M059J (cell line): Measurements from ENCODE around the gene PALD1. TPM values are rescaled to one million over a fixed set of nuclear protein-coding genes. Genes with fewer than 3 reads are reported as not detected.
"Not testable (repeated sequence)": the region's sequence is repeated elsewhere in the genome, so short reads cannot be mapped to it uniquely, and the experiment has no call there.

Experiments used
- DNase-seq: peaks from one replicate; pipeline ENCODE4 v3.0.0-alpha.2; 2012; ENCODE audit warnings: low read depth
- total RNA-seq: library from RNA; depleted of rRNA; stranded (reverse); fragments of >200 nt; shearing (Covaris generic); gene quantifications from 2 replicates; pipeline ENCODE4 v1.2.3, GENCODE V29; 2014

PALD1 gene
- total RNA-seq, 1 experiment from 2014 or later: 0.20 TPM

GRCh38 chr10:70481831-70482530 lies 3.4 kb downstream of the PALD1 start:
- DNase-seq: no peak

- no peak for DNase-seq
Observed at GRCh38 chr10:70482982-70483760, 4.6 kb downstream of the PALD1 start.

- not testable (repeated sequence) for DNase-seq
Observed at GRCh38 chr10:70483872-70484271, 5.3 kb downstream of the PALD1 start.

- no peak for DNase-seq
Observed at GRCh38 chr10:70487824-70488223, 9.3 kb downstream of the PALD1 start.

GRCh38 chr10:70490142-70490541 lies 11.6 kb downstream of the PALD1 start:
- no peak for DNase-seq

- DNase-seq: no peak
Observed at GRCh38 chr10:70491614-70492013, 13.0 kb downstream of the PALD1 start.

GRCh38 chr10:70492786-70493659 lies 14.5 kb downstream of the PALD1 start:
- peak; percentile 52 for DNase-seq

GRCh38 chr10:70493660-70494234 lies 15.2 kb downstream of the PALD1 start:
- DNase-seq: no peak

- DNase-seq: no peak
Observed at GRCh38 chr10:70494536-70494935, 16.0 kb downstream of the PALD1 start.

- DNase-seq: no peak
Observed at GRCh38 chr10:70494966-70495365, 16.4 kb downstream of the PALD1 start.

GRCh38 chr10:70495691-70496261 lies 17.2 kb downstream of the PALD1 start:
- DNase-seq: no peak

- DNase-seq: no peak
Observed at GRCh38 chr10:70496341-70497119, 18.0 kb downstream of the PALD1 start.

GRCh38 chr10:70497120-70497545 lies 18.6 kb downstream of the PALD1 start:
- no peak for DNase-seq

GRCh38 chr10:70498970-70499835 lies 20.6 kb downstream of the PALD1 start:
- DNase-seq: no peak

GRCh38 chr10:70499836-70500167 lies 21.2 kb downstream of the PALD1 start:
- DNase-seq: no peak

GRCh38 chr10:70500368-70500767 lies 21.8 kb downstream of the PALD1 start:
- no peak for DNase-seq

GRCh38 chr10:70500812-70501301 lies 22.3 kb downstream of the PALD1 start:
- DNase-seq: no peak

- DNase-seq: no peak
Observed at GRCh38 chr10:70502406-70502805, 23.8 kb downstream of the PALD1 start.

GRCh38 chr10:70503776-70504175 lies 25.2 kb downstream of the PALD1 start:
- no peak for DNase-seq
